Activated CD4-positive, alpha-beta T cell treated with anti-CD3 and anti-CD28 coated beads, Interleukin-2, amount 50 U/mL, for 48 hours (primary cell): ENCODE measurements around the gene ANXA7.
"Not testable (repeated sequence)": the region's sequence is repeated elsewhere in the genome, so short reads cannot be mapped to it uniquely, and the experiment has no call there.

Source experiments
- DNase-seq, 2 experiments: peaks; one replicate each; pipeline ENCODE4 v3.0.0-alpha.2; 2020

ANXA7 gene

GRCh38 chr10:73338801-73339368 lies 75.0 kb downstream of the ANXA7 start:
- DNase-seq, result no peak

- DNase-seq, result no peak
These were observed 80.7 kb downstream of the ANXA7 start for GRCh38 chr10:73333202-73333601.

GRCh38 chr10:73332379-73332778 lies 81.5 kb downstream of the ANXA7 start:
- no peak for DNase-seq

- DNase-seq, result not testable (repeated sequence)
These were observed 85.3 kb downstream of the ANXA7 start for GRCh38 chr10:73328523-73328922.

- DNase-seq, result not testable (repeated sequence)
These were observed 88.6 kb downstream of the ANXA7 start for GRCh38 chr10:73325290-73325689.
